Measurements from ENCODE around the gene TSHB.

- TF ChIP-seq CTCF (IDR thresholded peaks at IDR 0.05 in 4 of 5, conservative IDR thresholded peaks at IDR 0.05 in 1 of 5) (no peak), POLR2A (IDR thresholded peaks at IDR 0.05) (no peak)
Measured at GRCh38 chr1:115060501-115060900, 30.9 kb downstream of the TSHB start.

Measured in gastrocnemius medialis (tissue), 4 donors.